GM21390 (cell line): ENCODE results near the gene SOD3.
A peak's percentile ranks its signal among the peaks of the same experiment; 100 is the strongest.

Experiments
- ATAC-seq: cut with Tn5 transposase; IDR thresholded peaks from one replicate; pipeline ENCODE4 v1.9.1; 2021; ENCODE audit not compliant: unreplicated experiment

The SOD3 gene

DNA sequence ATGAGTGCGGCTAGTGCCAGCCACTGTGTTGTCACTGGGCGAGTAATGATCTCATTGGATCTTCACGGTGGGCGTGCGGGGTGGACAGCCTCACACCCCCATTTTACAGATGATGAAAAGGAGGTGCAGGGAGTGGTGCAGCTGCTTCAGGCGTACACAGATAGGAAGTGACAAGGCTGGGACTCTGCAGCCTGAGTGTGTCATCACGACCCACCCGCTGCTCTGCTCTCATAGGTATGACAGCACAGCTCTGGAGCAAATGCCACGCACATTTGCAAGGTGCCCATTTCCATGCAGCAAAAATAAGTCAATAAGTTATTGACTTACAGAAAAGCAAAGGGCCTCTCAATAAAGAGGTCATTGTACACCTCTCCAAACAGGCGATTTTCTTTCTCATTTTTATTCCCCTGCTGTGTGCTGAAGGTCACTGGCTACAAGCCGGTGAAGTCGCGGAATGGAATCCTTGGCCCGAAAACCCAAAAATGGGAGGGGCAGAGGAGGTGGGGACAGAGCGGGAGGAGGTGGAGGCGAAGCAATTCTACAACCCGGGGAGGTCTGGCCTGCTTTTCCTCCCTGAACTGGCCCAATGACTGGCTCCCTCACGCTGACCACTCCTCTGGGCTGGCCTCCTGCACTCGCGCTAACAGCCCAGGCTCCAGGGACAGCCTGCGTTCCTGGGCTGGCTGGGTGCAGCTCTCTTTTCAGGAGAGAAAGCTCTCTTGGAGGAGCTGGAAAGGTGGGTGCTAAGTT lies at the start of gene SOD3:
SOD3 (plus strand) TSS at position 658 of the 750 bp plus-strand sequence. CDS start 3,949 bp downstream, outside the sequence.
- ATAC-seq, result no peak

GRCh38 chr4:24747234-24747975 lies 48.0 kb upstream of the SOD3 start:
- ATAC-seq, result no peak

GRCh38 chr4:24748023-24748422 lies 47.4 kb upstream of the SOD3 start:
- no peak for ATAC-seq

DNA sequence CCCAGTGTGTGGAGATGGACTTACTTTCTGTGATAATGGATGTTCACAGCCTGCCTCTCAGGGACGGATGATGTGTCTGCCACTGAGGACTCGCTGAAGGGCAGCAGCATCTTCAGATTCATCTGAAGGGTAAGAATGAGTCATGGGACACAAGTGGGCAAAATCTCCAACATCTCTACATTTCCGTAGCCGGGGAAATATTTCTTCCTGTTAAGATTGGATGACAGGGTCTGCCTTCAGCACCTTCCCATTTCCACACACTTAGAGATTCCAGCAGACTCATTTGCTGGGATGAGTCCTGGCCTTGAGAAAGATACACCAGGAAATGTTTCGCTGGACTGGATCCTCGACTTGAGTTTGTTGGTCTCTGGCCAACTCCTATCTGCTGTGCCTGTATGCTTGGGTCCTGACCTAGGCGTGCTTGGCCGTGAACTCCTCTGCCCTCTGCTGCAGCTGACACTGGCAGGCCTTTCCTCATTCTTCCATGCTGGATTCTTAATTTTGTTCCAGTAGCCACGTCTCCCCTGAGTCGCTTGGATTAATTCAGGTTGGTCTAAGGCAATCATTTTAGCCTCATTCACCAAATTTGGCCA lies 46.5 kb upstream of the SOD3 start:
- ATAC-seq, result no peak

- no peak for ATAC-seq
Observed at GRCh38 chr4:24750106-24750505, 45.3 kb upstream of the SOD3 start.

DNA sequence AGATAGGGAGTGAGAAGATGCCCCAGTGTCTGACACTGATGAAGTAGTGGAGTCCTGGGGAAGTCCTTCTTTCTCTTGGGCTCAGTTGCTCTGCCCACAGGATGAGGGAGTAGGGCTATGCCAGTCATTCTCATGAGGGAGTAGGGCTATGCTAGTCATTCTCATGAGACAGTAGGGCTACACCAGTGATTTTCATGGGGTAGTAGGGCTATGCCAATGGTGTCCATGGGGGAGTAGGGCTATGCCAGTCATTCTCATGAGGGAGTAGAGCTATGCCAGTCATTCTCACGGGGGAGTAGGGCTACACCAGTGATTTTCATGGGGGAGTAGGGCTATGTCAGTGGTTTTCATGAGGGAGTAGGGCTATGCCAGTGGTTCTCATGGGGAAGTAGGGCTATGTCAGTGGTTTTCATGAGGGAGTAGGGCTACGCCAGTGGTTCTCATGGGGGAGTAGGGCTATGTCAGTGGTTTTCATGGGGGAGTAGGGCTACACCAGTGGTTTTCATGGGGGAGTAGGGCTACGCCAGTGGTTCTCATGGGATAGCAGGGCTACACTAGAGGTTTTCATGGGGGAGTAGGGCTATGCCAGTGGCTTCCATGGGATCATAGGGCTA lies 43.3 kb upstream of the SOD3 start:
- no peak for ATAC-seq

GRCh38 chr4:24753519-24753918 lies 41.9 kb upstream of the SOD3 start:
- ATAC-seq, result peak; percentile 77

- ATAC-seq, result no peak
Observed at GRCh38 chr4:24754571-24754970, 40.8 kb upstream of the SOD3 start.

GRCh38 chr4:24763631-24764297 lies 31.6 kb upstream of the SOD3 start:
- ATAC-seq, result no peak

GRCh38 chr4:24764345-24764744 lies 31.0 kb upstream of the SOD3 start:
- ATAC-seq, result no peak

- ATAC-seq, result no peak
Observed at GRCh38 chr4:24765376-24765988, 29.9 kb upstream of the SOD3 start.

DNA sequence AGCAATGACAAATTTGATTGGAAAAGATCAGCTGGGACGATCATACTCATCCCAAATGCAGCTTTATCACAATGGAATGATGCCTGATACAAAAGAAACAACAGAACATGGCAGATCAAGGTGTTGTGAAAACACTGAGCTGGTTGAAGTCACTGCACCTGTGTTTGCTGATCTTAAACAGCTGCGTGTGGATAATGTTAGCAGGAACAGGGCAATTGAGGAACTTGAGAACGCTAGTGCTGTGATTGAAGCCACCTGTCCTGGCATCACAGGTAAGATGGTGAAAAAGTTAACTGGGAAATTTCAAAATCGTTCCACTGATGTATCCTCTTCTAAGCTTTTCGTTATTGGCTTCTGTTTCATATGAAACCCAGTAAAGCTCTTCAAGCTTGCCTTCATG lies 27.4 kb upstream of the SOD3 start:
- ATAC-seq, result peak; percentile 3

- ATAC-seq, result peak; percentile 72
Observed at GRCh38 chr4:24768604-24769003, 26.8 kb upstream of the SOD3 start.

DNA sequence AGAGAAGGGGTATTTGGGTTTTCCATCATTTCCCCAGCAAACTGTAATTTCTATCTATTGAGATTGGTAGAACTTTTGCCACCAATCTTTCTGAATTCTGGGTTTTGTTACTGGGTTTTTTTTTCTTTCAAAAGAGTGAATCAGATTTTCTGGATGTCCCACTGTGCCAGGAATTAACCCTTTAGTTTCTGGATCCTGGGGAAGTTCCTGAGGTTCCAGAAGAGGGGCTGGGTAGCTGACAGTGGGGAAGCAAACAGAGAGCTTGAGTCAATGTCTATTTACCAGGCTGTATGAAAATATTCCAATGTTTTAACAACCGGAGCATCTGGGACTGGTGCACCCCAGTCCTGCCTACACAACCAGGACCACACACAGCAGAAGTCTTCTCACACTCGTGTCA lies 25.8 kb upstream of the SOD3 start:
- peak; percentile 5 for ATAC-seq

DNA sequence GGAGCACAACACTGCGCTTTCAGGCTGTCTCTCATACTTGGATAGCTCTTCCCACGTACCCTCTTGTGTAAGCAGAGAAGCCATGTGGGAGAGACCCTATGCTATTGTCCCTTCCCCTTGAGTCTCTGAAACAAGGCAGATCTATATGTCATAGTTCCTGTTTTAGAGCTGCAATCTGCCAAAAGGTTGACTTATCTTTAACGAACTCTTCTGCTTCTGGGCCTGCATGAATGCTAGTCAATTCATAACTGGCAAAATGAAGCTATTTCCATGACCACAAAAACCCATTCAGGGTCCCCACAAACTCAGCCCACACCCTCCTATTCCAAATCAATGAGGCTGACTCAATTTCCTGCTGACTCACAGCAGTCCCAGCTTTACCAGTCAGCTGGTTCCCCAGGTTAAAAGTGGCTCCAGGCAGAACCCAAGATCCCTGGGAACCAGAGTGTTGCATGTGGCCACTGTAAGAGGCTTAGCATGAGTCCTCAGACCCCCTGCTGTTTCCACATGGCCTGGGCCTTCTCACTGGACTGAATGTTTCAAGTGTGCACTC lies 25.3 kb upstream of the SOD3 start:
- peak; percentile 66 for ATAC-seq

GRCh38 chr4:24770667-24771066 lies 24.7 kb upstream of the SOD3 start:
- ATAC-seq, result no peak

- no peak for ATAC-seq
Observed at GRCh38 chr4:24771241-24771640, 24.1 kb upstream of the SOD3 start.

DNA sequence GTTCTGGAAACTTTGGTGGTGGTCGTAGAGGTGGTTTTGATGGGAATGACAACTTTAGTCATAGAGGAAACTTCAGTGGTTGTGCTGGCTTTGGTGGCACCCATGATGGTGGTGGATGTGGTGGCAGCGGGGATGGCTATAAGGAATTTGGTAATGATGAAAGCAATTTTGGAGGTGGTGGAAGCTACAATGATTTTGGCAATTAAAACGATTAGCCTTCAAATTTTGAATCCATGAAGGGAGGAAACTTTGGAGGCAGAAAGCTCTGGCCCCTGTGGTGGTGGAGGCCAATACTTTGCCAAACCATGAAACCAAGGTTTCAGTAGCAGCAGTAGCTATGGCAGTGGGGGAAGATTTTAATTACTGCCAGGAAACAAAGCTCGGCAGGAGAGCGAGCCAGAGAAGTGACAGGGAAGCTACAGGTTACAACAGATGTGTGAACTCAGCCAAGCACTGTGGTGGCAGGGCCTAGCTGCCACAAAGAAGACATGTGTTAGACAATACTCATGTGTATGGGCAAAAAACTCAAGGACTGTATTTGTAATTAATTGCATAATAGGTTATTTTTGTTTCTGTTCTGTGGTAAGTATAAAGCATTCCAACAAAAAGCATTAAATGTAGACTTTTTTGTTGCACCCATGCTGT lies 23.2 kb upstream of the SOD3 start:
- ATAC-seq, result no peak

GRCh38 chr4:24772952-24773351 lies 22.4 kb upstream of the SOD3 start:
- no peak for ATAC-seq

GRCh38 chr4:24774452-24774851 lies 20.9 kb upstream of the SOD3 start:
- ATAC-seq, result no peak
